Gastroesophageal sphincter (tissue), 4 donors: Measurements from ENCODE around the gene VEPH1. TPM values are rescaled to one million over a fixed set of nuclear protein-coding genes. Genes with fewer than 3 reads are reported as not detected.

Experiments
- ATAC-seq: fragments of 150-250 bp; one replicate; pipeline ENCODE4 v1.9.1; 2016; ENCODE audit warnings: mild to moderate bottlenecking, moderate library complexity
- H3K27ac ChIP-seq, 4 donors: fragments of 200-600 bp; sonication (generic) in 3 of 4; 1 replicate in 3 of 4; 2 replicates in 1 of 4; pipeline ENCODE4 v1.5.1; 2016 to 2019
- H3K27me3 ChIP-seq: fragments of 200-600 bp; sonication (generic); one replicate; pipeline ENCODE4 v1.5.1; 2019
- H3K36me3 ChIP-seq, 2 donors: fragments of 200-600 bp; sonication (generic); one replicate each; pipeline ENCODE4 v1.5.1; 2019; ENCODE audit warnings: control low read depth in 1 of 2
- H3K4me1 ChIP-seq, 3 donors: fragments of 200-600 bp; sonication (generic); 1 replicate in 2 of 3; 2 replicates in 1 of 3; pipeline ENCODE4 v1.5.1; 2016 to 2019; ENCODE audit warnings: control low read depth in 2 of 3
- H3K4me3 ChIP-seq, 2 donors: fragments of 200-600 bp; sonication (generic); one replicate each; pipeline ENCODE4 v1.5.1; 2019; ENCODE audit warnings: mild to moderate bottlenecking in 1 of 2, moderate library complexity in 1 of 2
- H3K9me3 ChIP-seq, 3 donors: fragments of 200-600 bp; sonication (generic); one replicate each; pipeline ENCODE4 v1.5.1; 2017 to 2019; ENCODE audit warnings: control low read depth in 2 of 3
- EP300 ChIP-seq: sonication (generic); formaldehyde crosslinking; IDR thresholded peaks from one replicate; pipeline ENCODE4 v1.6.1; 2017; ENCODE audit warnings: antibody characterized with exemption, mild to moderate bottlenecking
- POLR2A ChIP-seq, 2 donors: fragments of 450-650 bp; IDR thresholded peaks; one replicate each; pipeline ENCODE4 v1.6.1; 2017; ENCODE audit warnings: antibody characterized with exemption in 2 of 2, mild to moderate bottlenecking in 2 of 2, moderate library complexity in 1 of 2
- POLR2AphosphoS5 ChIP-seq: sonication (generic); formaldehyde crosslinking; IDR thresholded peaks from one replicate; pipeline ENCODE4 v1.6.1; 2017; ENCODE audit warnings: antibody characterized with exemption
- WGBS, 2 donors: methylation state at CpG; one replicate each; pipeline ENCODE4 v1.1.5; 2018; ENCODE audit warnings: low coverage in 1 of 2; 5-methylcytosine and 5-hydroxymethylcytosine counted together
- total RNA-seq, 4 donors: library from RNA; depleted of rRNA; stranded (reverse); fragments of >200 nt; gene quantifications; one replicate each; pipeline ENCODE4 v1.1.0, GENCODE V29; 2016
- TF ChIP-seq, protein P1 (sequence below), 4 experiments: fragments of 200-600 bp in 2 of 4; fragments of 450-650 bp in 2 of 4; sonication (generic) in 1 of 4; IDR thresholded peaks; one replicate each; pipeline ENCODE4 v1.5.1; 2017 to 2019; ENCODE audit warnings: antibody characterized with exemption in 4 of 4, mild to moderate bottlenecking in 2 of 4, moderate library complexity in 2 of 4

Gene VEPH1
- total RNA-seq, 4 donors from 2014 or later: 0.62 to 2.3 (median 1.7) TPM

DNA sequence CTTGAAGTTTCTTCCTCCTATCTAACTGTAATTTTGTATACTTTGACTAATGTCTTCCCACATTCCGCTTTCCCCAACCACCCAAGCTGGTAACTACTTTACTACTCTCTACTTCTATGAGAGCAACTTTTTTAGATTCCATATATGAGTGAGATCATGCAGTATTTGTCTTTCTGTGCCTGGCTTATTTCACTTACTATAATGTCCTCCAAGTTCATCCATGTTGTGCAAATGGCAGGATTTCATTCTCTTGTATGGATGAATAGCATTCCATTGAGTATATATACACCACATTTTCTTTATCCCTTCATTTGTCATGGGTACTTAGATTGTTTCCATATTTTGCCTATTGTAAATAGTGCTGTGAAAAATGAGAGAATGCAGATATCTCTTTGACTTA is 264.8 kb downstream of the VEPH1 start:
- 36 to 79% methylated on average over 1 of the region's 1 CpG for WGBS, 2 donors
- Histone ChIP-seq H3K27me3 (no peaks in the 10 kb centered on the region), H3K4me3 (no peak overlapping the region), H3K9me3 (no peaks in the 10 kb centered on the region), H3K27ac (peak overlapping the region in 1 of 4 donors; percentile 28), H3K36me3 (no peaks in the 10 kb centered on the region), H3K4me1 (peaks cover 0 to 26% (median 6%) of the 10 kb centered on the region in 3 donors)
- TF ChIP-seq, protein P1, sequence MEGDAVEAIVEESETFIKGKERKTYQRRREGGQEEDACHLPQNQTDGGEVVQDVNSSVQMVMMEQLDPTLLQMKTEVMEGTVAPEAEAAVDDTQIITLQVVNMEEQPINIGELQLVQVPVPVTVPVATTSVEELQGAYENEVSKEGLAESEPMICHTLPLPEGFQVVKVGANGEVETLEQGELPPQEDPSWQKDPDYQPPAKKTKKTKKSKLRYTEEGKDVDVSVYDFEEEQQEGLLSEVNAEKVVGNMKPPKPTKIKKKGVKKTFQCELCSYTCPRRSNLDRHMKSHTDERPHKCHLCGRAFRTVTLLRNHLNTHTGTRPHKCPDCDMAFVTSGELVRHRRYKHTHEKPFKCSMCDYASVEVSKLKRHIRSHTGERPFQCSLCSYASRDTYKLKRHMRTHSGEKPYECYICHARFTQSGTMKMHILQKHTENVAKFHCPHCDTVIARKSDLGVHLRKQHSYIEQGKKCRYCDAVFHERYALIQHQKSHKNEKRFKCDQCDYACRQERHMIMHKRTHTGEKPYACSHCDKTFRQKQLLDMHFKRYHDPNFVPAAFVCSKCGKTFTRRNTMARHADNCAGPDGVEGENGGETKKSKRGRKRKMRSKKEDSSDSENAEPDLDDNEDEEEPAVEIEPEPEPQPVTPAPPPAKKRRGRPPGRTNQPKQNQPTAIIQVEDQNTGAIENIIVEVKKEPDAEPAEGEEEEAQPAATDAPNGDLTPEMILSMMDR (IDR thresholded peaks at IDR 0.05): no peak
- TF ChIP-seq POLR2A (IDR thresholded peaks at IDR 0.05) (no peak), POLR2AphosphoS5 (no peak), EP300 (no peak)
- ATAC-seq: no peak

DNA sequence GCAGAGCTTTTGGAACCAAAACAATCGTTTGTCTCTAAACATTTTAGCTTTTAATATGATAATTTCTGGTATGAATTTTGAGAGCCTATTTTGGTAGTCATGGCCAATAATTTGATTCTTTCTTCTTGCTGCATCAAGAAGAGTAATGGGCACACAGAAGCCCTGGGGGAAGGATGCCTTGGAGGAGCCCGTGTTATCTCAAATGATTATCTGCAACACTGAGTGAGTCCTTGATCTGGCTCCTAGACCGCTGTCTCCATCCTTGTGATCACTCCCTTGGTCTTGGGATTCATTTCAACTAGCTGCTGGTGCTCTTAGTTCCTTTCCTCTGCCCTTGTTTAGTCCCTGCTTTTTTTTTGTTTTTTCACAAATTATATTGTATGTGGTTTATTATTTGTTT is 265.3 kb downstream of the VEPH1 start:
- Histone ChIP-seq H3K36me3 (no peaks in the 10 kb centered on the region), H3K4me1 (peaks cover 0 to 26% (median 6%) of the 10 kb centered on the region in 3 donors), H3K27me3 (no peaks in the 10 kb centered on the region), H3K27ac (peak overlapping the region in 2 of 4 donors; percentile 3 to 28), H3K9me3 (no peaks in the 10 kb centered on the region), H3K4me3 (no peak overlapping the region)
- 7 to 17% methylated on average over 3 of the region's 3 CpGs for WGBS, 2 donors
- ATAC-seq: no peak
- TF ChIP-seq, protein P1 (IDR thresholded peaks at IDR 0.05): no peak
- TF ChIP-seq POLR2AphosphoS5: no peak
- TF ChIP-seq POLR2A (IDR thresholded peaks at IDR 0.05): no peak
- no peak for TF ChIP-seq EP300

DNA sequence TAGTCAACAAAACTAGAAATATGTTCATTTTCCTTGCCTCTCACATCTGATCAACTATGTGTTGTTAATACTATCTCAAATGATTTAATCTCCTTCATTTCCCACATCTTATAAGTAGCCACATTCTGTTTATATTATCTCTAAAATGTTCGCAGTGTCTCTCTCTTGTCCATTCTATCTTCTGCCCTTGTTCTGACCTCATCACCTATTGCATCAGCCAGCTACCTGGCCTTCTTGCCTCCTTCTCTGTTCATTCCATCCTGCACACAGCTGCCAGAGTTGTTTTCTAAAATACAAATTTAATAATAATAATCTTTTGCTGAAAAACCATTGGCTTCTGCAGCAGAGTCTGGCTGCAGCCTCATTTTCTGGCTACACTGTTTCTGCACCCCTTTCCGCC is 267.9 kb downstream of the VEPH1 start:
- 56 to 79% methylated on average over 1 to 2 of the region's 2 CpGs for WGBS, 2 donors
- no peaks in the 10 kb centered on the region for H3K9me3 ChIP-seq
- ATAC-seq: no peak
- TF ChIP-seq POLR2AphosphoS5 (no peak), POLR2A (IDR thresholded peaks at IDR 0.05) (no peak), EP300 (no peak)
- TF ChIP-seq, protein P1 (IDR thresholded peaks at IDR 0.05): no peak
- H3K4me1 ChIP-seq: peaks cover 0 to 26% (median 6%) of the 10 kb centered on the region in 3 donors
- no peak overlapping the region for H3K4me3 ChIP-seq
- no peaks in the 10 kb centered on the region for H3K36me3 ChIP-seq
- H3K27me3 ChIP-seq: no peaks in the 10 kb centered on the region
- no peak overlapping the region for H3K27ac ChIP-seq

DNA sequence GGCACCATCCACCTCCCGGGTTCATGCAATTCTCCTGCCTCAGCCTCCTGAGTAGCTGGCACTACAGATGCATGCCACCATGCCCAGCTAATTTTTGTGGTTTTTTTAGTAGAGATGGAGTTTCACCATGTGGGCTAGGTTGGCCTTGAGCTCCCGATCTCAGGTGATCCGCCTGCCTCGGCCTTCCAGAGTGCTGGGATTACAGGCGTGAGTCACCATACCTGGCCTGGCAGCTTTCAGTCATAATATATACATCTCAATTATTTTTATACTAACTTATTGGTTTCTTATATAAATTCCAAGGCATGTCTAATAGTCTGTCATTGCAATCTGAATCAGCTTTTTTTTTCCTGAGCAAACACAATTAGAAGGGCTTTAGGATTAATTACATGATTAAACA is 269.3 kb downstream of the VEPH1 start:
- no peak overlapping the region for H3K4me3 ChIP-seq
- WGBS, 2 donors: 96 to 100% methylated on average over 4 of the region's 5 CpGs
- TF ChIP-seq POLR2AphosphoS5 (no peak), POLR2A (IDR thresholded peaks at IDR 0.05) (no peak), EP300 (no peak)
- TF ChIP-seq, protein P1 (IDR thresholded peaks at IDR 0.05): no peak
- no peaks in the 10 kb centered on the region for H3K9me3 ChIP-seq
- H3K36me3 ChIP-seq: no peaks in the 10 kb centered on the region
- no peak for ATAC-seq
- no peak overlapping the region for H3K27ac ChIP-seq
- H3K4me1 ChIP-seq: peaks cover 0 to 20% (median 6%) of the 10 kb centered on the region in 3 donors
- no peaks in the 10 kb centered on the region for H3K27me3 ChIP-seq

DNA sequence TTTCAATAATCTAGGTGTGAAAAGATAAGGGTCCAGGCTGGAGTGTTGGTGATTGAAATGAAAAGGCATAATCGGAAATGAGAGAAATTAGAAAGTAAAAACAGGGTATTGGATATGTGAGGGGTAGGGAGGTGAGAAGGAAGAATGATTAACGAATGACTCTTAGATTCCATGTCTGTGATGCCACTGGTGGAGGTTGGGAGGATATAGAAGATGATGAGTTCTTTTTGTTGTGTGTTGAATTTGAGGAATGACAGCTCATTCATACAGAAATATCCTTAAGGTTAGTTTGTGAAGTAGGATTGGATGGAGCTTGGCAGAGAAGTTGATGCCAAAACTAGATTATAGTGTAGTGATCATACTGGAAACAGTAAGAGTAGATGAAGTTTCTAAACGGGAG is 271.1 kb downstream of the VEPH1 start:
- no peak overlapping the region for H3K27ac ChIP-seq

More for the DNA sequence above, 271.1 kb downstream of the VEPH1 start:
- TF ChIP-seq, protein P1 (IDR thresholded peaks at IDR 0.05): no peak
- no peak for TF ChIP-seq EP300
- TF ChIP-seq POLR2A (IDR thresholded peaks at IDR 0.05): no peak
- no peak for TF ChIP-seq POLR2AphosphoS5
- Histone ChIP-seq H3K4me3 (no peak overlapping the region), H3K27me3 (no peaks in the 10 kb centered on the region), H3K36me3 (no peaks in the 10 kb centered on the region), H3K4me1 (peaks cover 0 to 2% (median 0%) of the 10 kb centered on the region in 3 donors), H3K9me3 (no peaks in the 10 kb centered on the region)
- 88 to 89% methylated on average over 3 of the region's 3 CpGs for WGBS, 2 donors
- no peak for ATAC-seq
